Measurements from ENCODE around the gene VCAM1.
"Not testable (repeated sequence)": the region's sequence is repeated elsewhere in the genome, so short reads cannot be mapped to it uniquely, and the experiment has no call there.

Gene VCAM1

GRCh38 chr1:100780814-100781213, 61.3 kb downstream of the VCAM1 start:
- CTCF ChIA-PET: no interaction called here
- no peak for DNase-seq (ENCODE audit: extremely low spot score)
- no peak for TF ChIP-seq HDGF (IDR thresholded peaks at IDR 0.05; ENCODE audit: borderline replicate concordance)
- TF ChIP-seq SUZ12 (IDR thresholded peaks at IDR 0.05): no peak
- TF ChIP-seq TARDBP (IDR thresholded peaks at IDR 0.05): no peak
- no peak for TF ChIP-seq CTBP1 (IDR thresholded peaks at IDR 0.05; ENCODE audit: borderline replicate concordance)
- no peak for TF ChIP-seq FOXM1 (IDR thresholded peaks at IDR 0.05; ENCODE audit: borderline replicate concordance)
- no peak for TF ChIP-seq NFRKB (IDR thresholded peaks at IDR 0.05)
- TF ChIP-seq PKNOX1 (IDR thresholded peaks at IDR 0.05): no peak
- no peak for TF ChIP-seq BHLHE40 (IDR thresholded peaks at IDR 0.05; ENCODE audit: borderline replicate concordance)
- TF ChIP-seq FOXA1 (IDR thresholded peaks at IDR 0.05): no peak
- TF ChIP-seq LEF1 (IDR thresholded peaks at IDR 0.05; ENCODE audit: borderline replicate concordance): no peak
- TF ChIP-seq ZNF384 (IDR thresholded peaks at IDR 0.05): no peak
- TF ChIP-seq FOXK2 (IDR thresholded peaks at IDR 0.05): no peak
- TF ChIP-seq ELF4 (IDR thresholded peaks at IDR 0.05): no peak
- TF ChIP-seq ARNT (IDR thresholded peaks at IDR 0.05): no peak
- TF ChIP-seq SP1 (IDR thresholded peaks at IDR 0.05): no peak
- TF ChIP-seq L3MBTL2 (conservative IDR thresholded peaks at IDR 0.05): no peak

GRCh38 chr1:100781728-100782127, 62.2 kb downstream of the VCAM1 start:
- CTCF ChIA-PET, POLR2A ChIA-PET: not testable (repeated sequence)

More at GRCh38 chr1:100780814-100781213, 61.3 kb downstream of the VCAM1 start:
- POLR2A ChIA-PET: no interaction called here

GRCh38 chr1:100782473-100783039, 63.0 kb downstream of the VCAM1 start:
- POLR2A ChIA-PET: no interaction called here
- CTCF ChIA-PET: interaction anchor here (0.6 kb wide), 1 partner anchor 310 kb away, joined by 3 read pairs; no protein-coding TSS in a partner anchor
- TF ChIP-seq SUZ12 (IDR thresholded peaks at IDR 0.05) (no peak), TARDBP (IDR thresholded peaks at IDR 0.05) (no peak), ARNT (IDR thresholded peaks at IDR 0.05) (no peak), SP1 (IDR thresholded peaks at IDR 0.05) (no peak), LEF1 (IDR thresholded peaks at IDR 0.05; ENCODE audit: borderline replicate concordance) (no peak), BHLHE40 (IDR thresholded peaks at IDR 0.05; ENCODE audit: borderline replicate concordance) (no peak), NFRKB (IDR thresholded peaks at IDR 0.05) (no peak), PKNOX1 (IDR thresholded peaks at IDR 0.05) (no peak), ZNF384 (IDR thresholded peaks at IDR 0.05) (no peak), ELF4 (IDR thresholded peaks at IDR 0.05) (no peak), L3MBTL2 (conservative IDR thresholded peaks at IDR 0.05) (no peak), HDGF (IDR thresholded peaks at IDR 0.05; ENCODE audit: borderline replicate concordance) (no peak), CTBP1 (IDR thresholded peaks at IDR 0.05; ENCODE audit: borderline replicate concordance) (no peak), FOXM1 (IDR thresholded peaks at IDR 0.05; ENCODE audit: borderline replicate concordance) (no peak), FOXK2 (IDR thresholded peaks at IDR 0.05) (no peak), FOXA1 (IDR thresholded peaks at IDR 0.05) (no peak)
- DNase-seq (ENCODE audit: extremely low spot score): no peak

More at GRCh38 chr1:100781728-100782127, 62.2 kb downstream of the VCAM1 start:
- DNase-seq (ENCODE audit: extremely low spot score): not testable (repeated sequence)

- no peak for TF ChIP-seq LEF1 (IDR thresholded peaks at IDR 0.05; ENCODE audit: borderline replicate concordance)
- no peak for TF ChIP-seq L3MBTL2 (conservative IDR thresholded peaks at IDR 0.05)
- TF ChIP-seq SUZ12 (IDR thresholded peaks at IDR 0.05): no peak
- no peak for TF ChIP-seq FOXK2 (IDR thresholded peaks at IDR 0.05)
- no peak for TF ChIP-seq ELF4 (IDR thresholded peaks at IDR 0.05)
- no peak for TF ChIP-seq FOXM1 (IDR thresholded peaks at IDR 0.05; ENCODE audit: borderline replicate concordance)
- TF ChIP-seq CTBP1 (IDR thresholded peaks at IDR 0.05; ENCODE audit: borderline replicate concordance): no peak
- no peak for TF ChIP-seq SP1 (IDR thresholded peaks at IDR 0.05)
- TF ChIP-seq PKNOX1 (IDR thresholded peaks at IDR 0.05): no peak
- no peak for TF ChIP-seq BHLHE40 (IDR thresholded peaks at IDR 0.05; ENCODE audit: borderline replicate concordance)
- no peak for TF ChIP-seq ARNT (IDR thresholded peaks at IDR 0.05)
- no peak for TF ChIP-seq ZNF384 (IDR thresholded peaks at IDR 0.05)
- TF ChIP-seq FOXA1 (IDR thresholded peaks at IDR 0.05): no peak
- CTCF ChIA-PET: no interaction called here
- POLR2A ChIA-PET: no interaction called here
- DNase-seq (ENCODE audit: extremely low spot score): no peak
Observed at GRCh38 chr1:100785470-100786052, 66.0 kb downstream of the VCAM1 start.

- TF ChIP-seq PKNOX1 (IDR thresholded peaks at IDR 0.05) (no peak), LEF1 (IDR thresholded peaks at IDR 0.05; ENCODE audit: borderline replicate concordance) (no peak), ELF4 (IDR thresholded peaks at IDR 0.05) (no peak), FOXA1 (IDR thresholded peaks at IDR 0.05) (no peak), ZNF384 (IDR thresholded peaks at IDR 0.05) (no peak), TARDBP (IDR thresholded peaks at IDR 0.05) (no peak), SP1 (IDR thresholded peaks at IDR 0.05) (no peak), BHLHE40 (IDR thresholded peaks at IDR 0.05; ENCODE audit: borderline replicate concordance) (no peak), CTBP1 (IDR thresholded peaks at IDR 0.05; ENCODE audit: borderline replicate concordance) (no peak), NFRKB (IDR thresholded peaks at IDR 0.05) (no peak), FOXM1 (IDR thresholded peaks at IDR 0.05; ENCODE audit: borderline replicate concordance) (no peak), HDGF (IDR thresholded peaks at IDR 0.05; ENCODE audit: borderline replicate concordance) (no peak), L3MBTL2 (conservative IDR thresholded peaks at IDR 0.05) (no peak)
- POLR2A ChIA-PET: no interaction called here
- DNase-seq (ENCODE audit: extremely low spot score): no peak
- CTCF ChIA-PET: no interaction called here
Observed at GRCh38 chr1:100786870-100787269, 67.3 kb downstream of the VCAM1 start.
